HG03139 (cell line): Measurements from ENCODE around the gene ARNT2.
"Not testable (repeated sequence)": the region's sequence is repeated elsewhere in the genome, so short reads cannot be mapped to it uniquely, and the experiment has no call there.

ENCODE experiments used
- ATAC-seq: cut with Tn5 transposase; IDR thresholded peaks from one replicate; pipeline ENCODE4 v1.9.1; 2021; ENCODE audit not compliant: unreplicated experiment

The ARNT2 gene

DNA sequence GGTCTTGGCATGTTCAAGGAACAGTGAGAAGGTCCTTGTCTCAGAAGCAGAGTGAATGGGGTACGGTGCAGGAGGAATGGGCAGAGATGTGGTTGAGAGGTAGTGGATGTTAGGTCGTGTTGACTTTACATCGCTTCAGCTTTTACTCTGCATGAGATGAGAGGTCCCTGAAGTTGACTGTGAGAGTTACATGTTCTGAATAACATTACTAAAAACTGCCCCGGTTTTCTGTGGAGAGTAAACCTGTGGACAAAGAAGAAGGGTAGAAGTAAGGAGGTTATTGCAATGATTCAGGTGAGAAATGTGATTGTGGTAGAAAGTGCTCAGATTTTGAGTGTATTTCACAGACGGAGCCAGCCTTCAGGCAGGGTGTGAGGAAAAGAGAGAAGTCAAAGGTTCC is 105.6 kb downstream of the ARNT2 start:
- ATAC-seq, result no peak

DNA sequence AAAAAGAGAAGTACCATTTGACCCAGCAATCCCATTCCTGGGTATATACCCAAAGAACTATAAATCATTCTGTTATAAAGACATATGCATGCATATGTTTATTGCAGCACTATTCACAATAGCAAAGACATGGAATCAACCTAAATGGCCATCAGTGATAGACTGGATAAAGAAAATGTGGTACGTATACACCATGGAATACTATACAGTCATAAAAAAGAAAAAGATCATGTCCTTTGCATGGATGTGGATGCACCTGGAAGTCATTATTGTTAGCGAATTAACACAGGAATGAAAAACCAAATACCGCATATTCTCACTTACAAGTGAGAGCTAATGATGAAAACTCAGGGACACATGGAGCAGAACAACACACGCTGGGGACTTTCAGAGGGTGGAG is 106.8 kb downstream of the ARNT2 start:
- ATAC-seq, result not testable (repeated sequence)

DNA sequence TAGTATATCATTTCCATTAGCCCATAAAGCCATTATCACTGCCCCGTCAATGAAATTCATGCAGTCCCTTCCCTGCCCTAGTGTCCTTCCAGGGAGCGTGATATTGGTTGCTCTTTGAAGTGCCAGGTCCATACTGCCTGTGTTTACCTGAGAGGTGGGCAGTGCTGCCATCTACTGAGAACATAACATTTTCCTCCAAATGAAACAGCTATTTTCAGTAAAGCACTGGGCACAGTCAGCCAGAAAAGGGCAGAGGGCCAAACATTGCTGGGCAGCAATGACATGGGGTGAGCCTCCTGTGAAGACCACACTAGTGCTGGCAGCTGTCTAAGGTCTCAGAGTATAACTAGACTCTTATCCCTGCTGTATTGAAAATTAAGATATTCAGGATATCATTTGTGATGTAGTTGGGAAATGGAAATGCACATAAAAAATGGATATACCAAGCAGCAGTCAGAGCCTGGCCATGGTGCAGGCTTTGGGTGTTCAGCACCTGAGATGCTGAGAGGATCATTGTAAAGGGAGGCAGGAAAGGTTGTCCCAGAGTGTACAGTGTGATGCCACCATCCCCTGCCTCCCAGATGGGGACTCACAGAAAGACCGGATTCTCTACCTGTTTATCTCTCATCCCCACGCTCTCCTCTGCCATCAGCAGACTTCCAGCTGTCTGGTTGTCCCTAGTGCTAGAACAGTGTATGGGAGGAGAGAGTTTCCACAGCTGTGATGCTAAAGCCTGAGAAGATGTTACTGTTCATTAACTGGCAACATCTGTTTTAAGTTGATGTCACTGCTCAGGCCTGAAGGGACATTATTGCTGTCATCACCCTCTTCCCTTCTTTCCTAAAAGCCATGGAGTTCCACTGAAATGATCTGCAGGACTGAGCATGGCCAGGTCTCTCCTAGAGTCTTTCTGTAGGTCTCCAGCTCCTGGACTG is 108.8 kb downstream of the ARNT2 start:
- ATAC-seq, result no peak

DNA sequence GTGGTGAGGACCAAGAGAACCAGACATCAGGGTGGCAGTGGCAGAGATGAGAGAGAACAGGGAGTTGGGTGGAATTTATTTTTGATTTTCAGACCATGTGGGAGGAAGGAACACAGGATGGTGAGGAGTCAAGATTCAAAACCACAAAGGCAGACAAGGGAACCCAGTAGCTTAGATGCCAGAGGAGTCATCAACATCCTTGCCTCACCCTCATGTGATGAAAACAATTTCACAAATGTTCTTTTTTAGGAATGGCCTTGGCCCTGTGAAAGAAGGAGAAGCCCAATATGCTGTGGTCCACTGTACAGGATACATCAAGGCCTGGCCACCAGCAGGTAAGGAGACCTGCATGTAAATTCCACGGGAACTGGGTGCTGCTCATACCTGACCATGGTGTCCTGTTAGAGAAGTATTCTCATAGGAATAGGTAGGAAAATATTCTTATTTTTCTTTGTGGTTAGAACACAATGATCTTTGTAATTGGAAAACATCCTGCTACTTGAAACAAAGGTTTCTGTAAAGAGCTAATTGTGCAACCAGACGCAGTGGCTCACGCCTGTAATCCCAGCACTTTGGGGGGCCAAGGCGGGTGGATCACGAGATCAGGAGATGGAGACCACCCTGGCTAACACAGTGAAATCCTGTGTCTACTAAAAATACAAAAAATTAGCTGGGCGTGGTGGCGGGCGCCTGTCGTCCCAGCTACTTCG is 110.0 kb downstream of the ARNT2 start:
- ATAC-seq, result no peak

DNA sequence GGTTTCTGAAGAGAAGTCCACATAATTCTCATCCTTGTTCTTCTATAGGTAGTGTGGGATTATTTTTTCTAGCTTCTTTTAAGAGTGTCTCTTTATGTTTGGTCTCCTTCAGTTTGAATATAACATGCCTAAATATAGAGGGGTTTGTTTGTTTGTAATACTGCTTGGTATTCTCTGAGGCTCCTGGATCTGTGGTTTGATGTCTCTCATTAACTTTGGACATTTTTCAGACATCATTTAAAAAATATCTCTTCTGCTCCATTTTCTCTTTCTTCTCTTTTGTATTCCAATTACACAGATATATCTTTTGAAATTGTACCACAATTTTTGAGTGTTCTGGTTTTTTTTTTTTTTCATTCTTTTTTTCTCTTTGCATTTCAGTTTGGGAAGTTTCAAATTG is 113.1 kb downstream of the ARNT2 start:
- ATAC-seq, result no peak

DNA sequence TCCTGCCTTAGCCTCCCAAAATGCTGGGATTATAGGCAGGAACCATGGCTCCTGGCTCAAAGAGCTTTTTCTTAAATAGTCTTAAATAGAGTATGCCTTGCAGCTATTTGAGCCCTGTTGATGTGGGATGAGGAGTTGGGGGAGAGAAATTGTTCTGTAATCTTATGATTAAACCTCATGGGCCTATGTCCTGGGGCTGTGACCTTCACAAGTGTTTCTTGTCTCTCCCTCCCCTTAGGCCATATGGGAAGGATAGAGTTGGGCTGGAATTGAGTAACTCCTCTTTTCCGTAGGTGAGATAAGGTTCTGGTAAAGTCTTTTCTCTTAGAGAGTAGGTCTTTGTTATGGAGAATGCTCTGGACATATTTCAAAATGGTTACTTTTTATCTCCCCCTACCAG is 114.3 kb downstream of the ARNT2 start:
- no peak for ATAC-seq

DNA sequence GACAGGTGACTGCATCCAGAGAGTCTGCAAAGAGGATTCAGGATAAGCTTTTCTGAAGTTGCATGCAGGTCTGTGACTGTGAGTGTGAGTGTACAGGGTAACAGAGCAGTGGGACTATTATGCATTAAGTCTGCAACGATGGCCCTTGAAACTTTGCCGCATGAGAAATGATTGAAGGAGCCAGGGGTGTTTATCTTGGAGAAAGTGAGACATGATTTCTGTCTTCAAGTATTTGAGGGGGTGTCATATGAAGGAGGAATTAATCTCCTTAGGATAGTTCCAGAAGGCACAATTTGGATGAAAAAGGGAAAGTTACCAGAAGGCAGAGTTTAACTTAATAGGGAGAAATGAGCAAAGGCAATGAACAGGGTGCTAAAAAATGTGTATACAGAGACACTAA is 119.6 kb downstream of the ARNT2 start:
- no peak for ATAC-seq

DNA sequence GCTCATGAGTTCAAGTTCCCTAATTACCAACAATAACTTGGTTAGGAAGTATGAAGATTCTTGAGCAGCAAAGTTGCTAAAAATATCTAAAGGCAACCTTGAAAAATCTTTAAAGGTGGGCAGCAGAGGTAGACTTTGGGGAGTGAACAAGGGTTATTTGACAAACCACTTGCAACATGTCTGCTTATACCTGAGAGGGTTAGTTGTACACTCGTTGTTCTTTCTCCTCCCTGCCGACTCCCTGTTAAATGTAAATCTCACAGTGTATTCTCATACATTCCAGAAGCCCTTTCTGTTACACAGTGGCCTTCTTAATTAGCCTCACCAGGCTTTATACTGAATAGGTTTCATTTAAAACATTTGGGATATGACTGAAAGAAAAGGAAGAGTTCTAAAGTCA is 121.7 kb downstream of the ARNT2 start:
- ATAC-seq, result no peak

DNA sequence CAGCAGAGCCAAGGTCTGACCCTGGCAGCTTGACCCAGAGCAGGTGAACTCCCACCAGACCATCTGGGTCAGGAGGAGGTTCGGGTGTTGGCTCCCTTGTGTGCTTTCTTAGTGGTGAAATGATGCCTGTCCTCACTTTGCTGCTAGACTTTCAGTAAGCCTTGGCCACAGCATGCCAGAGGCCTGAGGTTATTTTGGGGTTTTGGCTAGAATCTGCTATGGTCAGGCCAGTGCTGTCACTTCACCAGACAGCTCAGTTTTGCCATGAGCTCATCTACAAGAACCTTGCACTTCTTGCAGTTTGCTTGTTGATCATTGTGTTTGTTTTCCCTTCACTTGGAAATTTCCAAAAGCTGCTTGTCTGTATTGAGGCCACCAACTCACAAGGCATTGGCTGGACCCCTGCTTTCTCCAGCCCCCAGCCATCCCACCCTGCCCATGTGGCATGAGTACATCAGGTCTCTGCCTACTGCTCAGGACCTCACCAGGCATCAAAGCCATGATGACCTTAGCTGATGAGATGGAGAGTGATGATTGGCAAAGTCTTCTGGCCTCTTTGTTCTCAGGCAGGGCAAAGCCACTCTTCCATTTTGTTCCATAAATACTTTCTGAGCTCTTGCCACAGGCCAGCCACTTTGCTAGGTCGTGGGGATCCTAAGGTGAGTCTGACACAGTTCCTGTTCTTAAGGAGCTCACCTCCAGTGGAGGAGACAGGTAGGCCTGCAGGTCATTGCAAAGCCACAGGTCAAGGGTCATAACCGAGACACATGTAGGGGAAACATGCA is 122.6 kb downstream of the ARNT2 start:
- no peak for ATAC-seq

DNA sequence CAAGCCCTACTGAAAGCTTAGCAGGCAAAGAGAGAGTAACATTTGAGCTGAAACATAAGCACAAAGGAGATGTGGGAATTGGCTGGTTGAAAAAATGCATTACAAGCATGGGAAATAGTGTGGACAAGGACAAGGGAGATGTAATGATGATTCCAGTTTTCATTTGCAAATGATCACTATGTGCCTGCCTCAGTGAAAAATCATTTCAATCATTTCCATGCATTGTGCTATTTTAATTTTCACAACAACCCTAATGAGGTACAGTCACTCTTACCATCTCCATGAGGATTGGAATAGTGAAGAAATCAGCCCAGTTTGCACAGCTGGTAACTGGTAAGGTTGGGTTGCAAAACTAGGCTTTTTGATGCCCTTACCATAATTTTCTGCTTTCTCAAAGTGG is 123.2 kb downstream of the ARNT2 start:
- ATAC-seq, result no peak

DNA sequence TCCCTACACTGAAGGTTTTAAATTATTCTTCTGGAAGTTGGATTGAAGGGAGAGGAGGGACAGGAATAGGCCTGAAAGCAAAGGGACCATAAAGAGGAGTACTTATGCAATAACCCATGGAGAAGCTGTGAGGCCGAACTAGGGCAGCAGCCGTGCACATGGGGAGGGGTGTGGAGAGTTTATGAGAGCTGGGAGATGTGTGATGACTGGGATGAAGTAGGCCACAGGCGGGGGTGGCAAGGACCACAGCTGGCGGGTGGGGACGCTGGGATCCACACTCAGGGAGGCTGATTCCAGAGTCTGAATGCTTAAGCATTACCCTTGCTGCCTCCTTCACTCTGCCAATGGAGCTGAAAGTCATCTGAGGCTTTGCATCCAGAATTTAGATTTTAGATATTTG is 123.8 kb downstream of the ARNT2 start:
- ATAC-seq, result no peak

DNA sequence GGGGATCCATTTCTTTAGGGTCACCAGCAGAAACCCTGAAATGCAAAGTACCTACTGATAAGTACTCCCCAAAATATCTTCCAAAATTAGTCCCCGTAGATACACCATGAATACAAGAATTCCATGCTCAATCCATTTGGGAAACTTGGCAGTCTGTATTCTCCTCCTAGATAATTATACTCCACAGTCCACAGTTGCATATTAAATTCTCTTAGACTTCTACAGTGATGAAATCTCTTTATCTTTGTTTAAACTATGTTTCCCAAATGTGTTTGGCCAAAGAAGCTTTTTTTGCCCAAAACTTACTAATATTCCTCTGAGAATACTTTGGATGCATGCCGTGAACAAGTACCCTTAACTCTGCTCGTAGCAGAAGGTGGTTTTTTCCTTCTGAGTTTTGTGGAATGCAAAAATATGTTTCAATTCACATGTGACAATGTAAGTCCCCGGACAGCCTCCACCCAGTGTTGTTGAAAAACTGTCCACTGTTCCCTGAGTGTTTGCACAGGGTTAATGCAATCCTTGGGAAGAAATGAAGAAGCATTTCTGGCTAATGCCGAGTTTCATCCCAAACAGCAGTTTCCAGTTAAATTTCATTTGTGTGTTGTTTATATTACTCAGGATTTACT is 126.7 kb downstream of the ARNT2 start:
- no peak for ATAC-seq

DNA sequence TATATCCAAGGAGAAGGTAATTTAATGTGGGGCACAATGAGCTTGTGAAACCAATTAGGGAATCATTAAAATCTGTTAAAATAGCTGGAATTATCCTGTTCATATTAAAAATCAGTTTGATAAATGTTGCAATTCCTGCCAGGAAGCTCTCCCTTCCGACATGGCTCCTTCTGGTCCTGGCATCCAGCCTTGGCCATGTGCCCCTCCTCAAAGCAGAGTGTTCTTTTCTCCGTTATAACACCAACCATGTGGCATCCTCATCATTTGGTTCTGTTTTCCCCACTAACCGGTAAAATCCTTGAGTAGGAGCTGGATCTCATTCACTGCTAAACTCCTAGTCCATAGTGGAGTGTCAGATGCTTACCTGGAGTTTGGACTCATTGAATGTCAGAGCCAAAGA is 127.2 kb downstream of the ARNT2 start:
- no peak for ATAC-seq

DNA sequence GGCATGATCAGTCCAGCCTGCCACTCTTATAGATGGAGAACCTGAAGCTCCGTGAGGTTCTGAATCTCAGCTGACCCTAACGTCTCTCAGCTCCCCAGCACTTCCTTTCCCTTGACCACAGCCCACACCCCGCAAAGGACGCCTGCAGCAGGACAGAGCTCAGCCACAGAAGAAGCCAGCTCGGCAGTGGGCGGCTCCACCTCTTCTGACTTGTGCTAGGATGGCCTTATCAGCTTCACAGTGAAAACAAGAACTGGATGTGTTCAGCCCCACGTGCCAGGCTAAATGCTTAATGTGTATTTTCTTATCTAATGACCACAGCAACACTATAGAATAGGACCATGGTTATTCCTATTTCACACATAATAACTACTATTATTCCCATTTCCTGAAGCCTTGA is 127.6 kb downstream of the ARNT2 start:
- ATAC-seq, result no peak

DNA sequence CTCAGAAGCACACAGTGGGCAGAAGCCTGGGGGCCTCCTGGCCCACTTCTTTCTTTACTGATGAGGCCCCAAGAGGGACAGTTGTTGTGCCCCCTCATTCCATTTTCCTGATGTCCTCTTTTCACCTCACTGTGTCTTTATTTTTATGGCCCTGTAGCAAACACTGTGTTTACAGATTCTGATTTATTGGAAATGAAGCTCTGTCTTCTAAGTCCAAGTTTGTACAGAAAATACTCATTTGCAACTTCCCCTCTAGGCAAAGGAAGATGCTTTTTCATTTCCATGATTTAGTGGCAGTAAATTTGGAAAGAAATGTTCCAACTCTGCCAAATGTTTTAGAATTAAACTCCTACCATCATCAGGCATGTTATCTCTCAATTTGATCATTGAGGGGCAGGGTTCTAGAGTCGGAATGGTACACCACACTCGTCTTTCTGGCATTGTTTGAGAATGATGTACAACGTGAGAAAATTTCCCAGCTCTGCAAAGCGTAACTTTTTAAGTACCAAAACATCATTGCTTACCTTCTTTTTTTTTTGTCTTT is 129.7 kb downstream of the ARNT2 start:
- ATAC-seq, result no peak

DNA sequence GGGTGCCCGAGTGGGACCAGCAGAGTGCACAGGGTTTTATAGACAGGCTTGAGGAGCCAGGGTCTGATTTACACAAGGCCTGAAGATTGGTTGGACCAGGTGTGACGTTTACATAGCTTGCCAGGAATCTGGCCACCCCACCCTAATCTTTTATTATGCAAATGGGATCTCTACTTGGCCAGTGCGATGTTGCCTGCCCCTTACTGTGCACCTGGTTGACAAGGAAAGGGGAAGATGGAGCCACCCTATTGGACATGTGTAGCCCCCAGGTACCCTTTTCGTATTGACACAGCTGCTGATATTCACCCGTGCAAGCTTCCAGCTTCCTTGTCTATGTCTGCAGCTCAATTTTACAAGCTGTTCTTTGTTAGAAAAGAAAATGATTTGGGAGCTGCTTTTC is 132.0 kb downstream of the ARNT2 start:
- ATAC-seq, result no peak

DNA sequence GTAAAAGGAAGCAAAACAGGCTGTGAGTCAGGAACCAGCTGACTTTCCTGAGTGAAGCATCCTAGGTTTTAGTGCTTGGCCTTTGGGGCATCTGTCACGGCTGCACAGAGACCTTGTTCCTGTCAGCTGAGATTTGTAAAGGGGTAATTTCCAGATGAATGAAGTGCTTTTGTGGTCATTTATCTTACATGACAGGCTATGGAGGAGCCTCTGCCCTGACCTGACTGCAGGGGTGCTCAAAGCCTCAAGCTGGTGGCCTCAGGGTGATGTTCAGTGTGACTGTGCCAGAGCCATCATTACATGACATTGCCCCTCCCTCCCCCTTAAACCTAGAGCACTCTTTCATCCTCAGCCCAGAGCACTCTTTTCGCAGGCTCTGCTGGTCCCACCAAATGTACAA is 132.5 kb downstream of the ARNT2 start:
- no peak for ATAC-seq

DNA sequence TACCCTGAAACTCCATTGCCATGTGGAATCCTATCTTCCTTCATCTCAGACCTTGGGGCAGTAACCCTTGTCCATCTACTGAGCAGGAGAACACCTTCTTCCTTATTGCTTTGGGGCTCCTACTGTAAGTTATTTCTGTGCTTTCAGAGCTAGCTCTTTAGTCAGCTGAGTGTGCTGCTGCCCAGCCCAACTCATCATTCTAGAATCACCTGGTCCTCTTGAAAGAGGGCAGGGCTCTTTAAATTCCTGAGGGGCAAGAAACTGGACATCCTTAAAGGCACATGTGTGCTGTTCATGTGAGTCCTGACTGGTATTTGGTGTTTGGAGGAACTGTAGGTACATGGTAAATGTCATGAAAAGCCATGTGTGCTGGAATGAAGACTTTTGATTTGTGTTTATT is 140.9 kb downstream of the ARNT2 start:
- ATAC-seq, result no peak

DNA sequence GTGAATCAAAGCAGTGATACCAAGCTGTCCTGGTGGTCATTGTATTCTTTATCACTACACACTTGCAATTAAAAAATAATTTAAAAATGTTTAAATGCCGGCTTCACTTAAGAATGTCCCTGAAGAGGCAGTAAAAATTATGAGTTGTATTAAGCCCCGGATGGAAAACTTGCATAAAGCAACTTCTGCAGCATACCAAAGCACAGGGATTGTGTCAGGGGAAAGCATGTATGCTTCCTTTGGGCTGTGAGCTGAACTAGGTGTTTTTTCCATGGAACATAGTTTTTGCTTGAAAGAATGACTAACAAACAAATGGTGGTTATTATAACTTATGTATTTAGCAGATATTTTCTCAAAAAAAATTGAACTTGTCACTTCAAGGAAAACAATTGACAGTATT is 143.1 kb downstream of the ARNT2 start:
- ATAC-seq, result no peak

DNA sequence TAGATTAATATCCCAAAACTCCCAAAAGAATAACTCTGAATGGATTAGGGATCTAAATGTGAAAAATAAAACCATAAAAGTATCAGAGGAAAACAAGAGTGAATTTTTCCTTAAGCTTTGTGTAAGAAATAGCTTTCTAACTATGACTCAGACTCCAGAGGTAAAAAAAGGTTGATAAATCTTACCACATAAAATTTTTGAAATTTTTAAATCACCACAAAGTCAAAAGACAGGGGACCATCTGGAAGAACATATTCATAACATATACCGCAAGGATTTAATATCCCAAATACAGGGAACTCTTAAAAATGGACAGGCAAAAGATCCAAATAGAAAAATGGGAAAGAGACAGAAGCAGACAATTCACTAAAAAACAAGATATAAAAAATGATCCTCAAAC is 145.0 kb downstream of the ARNT2 start:
- no peak for ATAC-seq

DNA sequence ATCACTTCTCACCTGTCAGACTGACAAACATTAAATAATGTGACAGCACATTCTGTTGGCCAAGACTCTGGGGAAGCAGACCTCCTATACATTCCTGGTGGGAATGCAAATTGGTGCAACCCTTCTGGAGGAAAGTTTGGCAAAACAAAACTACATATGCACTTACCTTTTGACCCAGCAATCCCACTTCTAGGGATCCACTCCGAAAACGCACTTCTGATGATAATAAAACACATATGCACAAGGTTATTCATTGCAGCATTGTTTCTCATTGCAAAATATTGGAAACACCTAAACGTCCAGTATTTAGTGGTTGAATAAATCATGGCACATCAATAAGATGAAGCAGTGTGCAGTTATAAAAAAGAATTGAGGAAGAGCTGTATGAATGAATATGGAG is 145.5 kb downstream of the ARNT2 start:
- ATAC-seq, result no peak
